Measurements from ENCODE around the gene TMEM119.

The TMEM119 gene

GRCh38 chr12:108614639-108615038 lies 16.8 kb upstream of the TMEM119 start:
- no peak for DNase-seq

DNA sequence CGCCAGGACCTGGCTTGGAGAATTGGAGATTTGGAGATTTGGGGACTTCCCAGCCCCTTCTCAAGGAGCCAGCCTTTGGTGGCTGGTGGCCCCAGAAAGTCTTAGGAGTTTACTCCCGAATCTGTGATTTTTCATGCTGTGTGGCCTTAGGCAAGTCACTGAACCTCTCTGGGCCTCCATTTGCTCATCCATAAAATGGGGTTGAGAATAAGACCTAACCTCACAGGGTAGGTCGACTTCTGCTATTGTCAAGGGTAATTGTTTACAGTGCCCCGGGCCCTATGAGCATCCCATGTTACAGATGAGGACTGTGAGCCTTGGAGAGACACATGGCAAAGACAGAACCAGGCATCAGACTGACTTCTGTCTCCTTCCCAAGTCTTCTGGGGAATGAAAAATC lies 16.2 kb upstream of the TMEM119 start:
- no peak for DNase-seq

GRCh38 chr12:108613548-108613947 lies 15.7 kb upstream of the TMEM119 start:
- no peak for DNase-seq

DNA sequence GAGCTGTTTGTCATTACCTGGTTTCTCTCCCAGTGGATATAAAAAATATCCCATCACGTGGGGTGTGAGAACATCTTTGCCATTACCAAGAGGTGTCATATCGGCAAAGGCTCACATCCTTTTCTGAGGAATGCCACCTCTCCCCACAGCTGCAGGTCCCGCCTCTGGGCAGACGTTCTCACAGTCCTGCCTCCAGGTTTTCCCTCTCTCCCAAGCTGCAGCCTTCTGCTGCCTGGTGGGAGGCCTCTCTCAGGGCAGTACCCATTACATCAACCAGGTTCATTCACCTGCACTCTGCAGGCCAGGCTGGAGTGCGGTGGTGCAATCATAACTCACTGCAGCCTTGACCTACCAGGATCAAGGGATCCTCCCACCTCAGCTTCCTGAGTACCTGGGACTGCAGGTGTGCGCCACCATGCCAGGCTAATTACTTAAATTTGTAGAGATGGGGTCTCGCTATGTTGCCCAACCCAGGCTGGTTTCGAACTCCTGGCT lies 15.0 kb upstream of the TMEM119 start:
- no peak for DNase-seq

DNA sequence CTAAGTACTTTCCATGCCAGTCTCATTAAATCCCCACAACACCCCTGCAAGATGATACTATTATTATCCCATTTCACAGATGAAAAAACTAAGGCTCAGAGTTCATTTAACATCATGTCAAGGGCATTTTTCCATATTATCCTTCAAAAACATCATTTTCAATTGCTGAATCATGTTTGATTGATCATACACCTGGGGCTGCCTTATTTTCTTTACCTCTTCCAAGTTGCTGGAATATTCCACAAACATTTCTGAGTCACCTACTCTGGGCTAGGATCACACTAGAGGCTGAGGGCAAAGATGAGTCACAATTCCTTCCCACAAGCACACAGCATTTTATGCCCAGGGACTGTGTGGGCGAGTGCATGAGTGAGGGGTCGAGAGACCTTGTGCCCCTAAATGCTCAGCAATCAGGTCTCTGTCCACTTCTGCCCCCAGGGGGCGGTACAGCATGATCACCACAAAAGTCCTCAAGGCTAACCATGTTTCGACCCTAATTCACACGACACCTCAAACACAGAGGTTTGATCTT lies 14.1 kb upstream of the TMEM119 start:
- DNase-seq = no peak

GRCh38 chr12:108610856-108611605 lies 13.1 kb upstream of the TMEM119 start:
- DNase-seq = no peak

GRCh38 chr12:108610336-108610815 lies 12.5 kb upstream of the TMEM119 start:
- no peak for DNase-seq

GRCh38 chr12:108609537-108610335 lies 11.9 kb upstream of the TMEM119 start:
- DNase-seq = no peak

- DNase-seq = no peak
Measured at GRCh38 chr12:108608616-108609015, 10.7 kb upstream of the TMEM119 start.

DNA sequence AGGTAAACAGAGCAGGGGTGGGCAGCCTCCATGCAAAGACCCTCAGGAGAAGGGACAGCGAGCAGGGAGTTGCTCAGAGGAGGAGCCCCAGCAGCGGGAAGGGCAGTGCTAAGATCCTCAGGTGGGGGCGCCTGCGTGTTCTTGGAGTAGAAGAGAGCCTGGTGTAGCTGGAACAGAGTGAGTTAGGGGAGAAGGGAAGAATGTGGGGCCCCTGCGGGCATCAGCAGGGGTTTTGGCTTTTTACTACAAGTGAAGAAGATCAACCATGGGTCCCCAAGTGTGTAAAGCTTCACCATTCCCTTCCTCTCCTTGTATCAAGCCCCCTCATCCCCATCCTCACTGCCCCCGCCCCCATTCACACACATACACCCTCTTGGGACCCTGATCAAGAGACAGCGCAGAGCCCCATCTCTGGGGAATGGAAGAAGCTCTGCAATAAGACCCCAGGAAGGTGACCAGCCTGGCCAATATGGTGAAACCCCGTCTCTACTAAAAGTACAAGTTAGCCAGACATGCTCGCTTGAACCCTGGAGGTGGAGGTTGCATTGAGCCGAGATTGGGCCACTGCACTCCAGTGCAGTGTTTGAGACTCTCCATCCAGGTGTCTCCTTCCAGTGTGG lies 10.2 kb upstream of the TMEM119 start:
- DNase-seq = no peak

GRCh38 chr12:108606492-108606891 lies 8.6 kb upstream of the TMEM119 start:
- no peak for DNase-seq

DNA sequence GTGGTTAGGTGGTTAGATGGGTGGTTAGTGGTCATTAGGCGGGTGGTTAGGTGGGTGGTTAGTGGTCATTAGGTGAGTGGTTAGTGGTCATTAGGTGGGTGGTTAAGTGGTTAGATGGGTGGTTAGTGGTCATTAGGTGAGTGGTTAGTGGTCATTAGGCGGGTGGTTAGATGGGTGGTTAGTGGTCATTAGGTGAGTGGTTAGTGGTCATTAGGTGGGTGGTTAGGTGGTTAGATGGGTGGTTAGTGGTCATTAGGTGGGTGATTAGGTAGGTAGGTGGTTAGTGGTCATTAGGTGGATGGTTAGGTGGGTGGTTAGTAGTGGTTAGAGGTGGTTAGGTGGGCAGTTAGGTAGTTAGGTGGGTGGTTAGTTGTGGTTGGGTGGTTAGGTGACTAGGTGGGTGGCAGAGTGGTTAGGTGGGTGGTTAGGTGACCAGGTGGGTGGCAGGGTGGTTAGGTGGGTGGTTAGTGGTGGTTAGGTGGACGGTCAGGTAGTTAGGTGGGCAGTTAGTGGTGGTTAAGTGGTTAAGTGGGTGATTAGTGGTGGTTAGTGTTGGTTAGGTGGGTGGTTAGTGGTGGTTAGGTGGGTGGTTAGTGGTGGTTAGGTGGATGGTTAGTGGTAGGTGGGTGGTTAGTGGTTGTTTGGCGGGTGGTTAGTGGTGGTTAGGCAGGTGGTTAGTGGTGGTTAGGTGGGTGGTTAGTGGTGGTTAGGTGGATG lies 8.0 kb upstream of the TMEM119 start:
- no peak for DNase-seq

DNA sequence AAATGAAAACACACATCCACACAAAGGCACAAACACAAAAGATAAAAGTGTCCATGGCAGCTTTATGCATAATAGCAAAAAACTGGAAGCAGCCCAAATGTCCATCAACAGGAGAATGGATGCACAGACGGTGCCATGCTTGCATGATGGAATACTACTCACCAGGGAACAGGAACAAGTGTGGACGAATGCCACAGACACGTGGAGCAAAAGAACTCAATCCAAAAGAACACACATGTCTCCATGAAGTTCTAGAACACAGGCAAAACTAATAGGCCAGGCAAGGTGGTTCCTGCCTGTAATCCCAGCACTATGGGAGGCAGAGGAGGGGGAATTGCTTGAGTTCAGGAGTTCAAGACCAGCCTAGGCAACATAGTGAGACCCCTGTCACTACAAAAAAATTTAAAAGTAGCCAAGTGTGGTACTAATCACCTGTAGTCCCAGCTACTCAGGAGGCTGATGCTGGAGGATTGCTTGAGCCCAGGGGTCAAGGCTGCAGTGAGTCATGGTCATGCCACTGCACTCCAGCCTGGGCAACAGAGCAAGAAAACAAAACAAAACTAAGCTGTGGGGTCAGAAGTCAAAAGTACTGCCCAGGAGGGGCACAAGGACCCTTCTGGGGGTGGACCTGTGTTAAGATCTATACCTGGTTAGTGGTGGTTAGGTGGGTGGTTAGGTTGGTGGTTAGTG lies 7.3 kb upstream of the TMEM119 start:
- no peak for DNase-seq

- DNase-seq = no peak
Measured at GRCh38 chr12:108604208-108604941, 6.5 kb upstream of the TMEM119 start.

DNA sequence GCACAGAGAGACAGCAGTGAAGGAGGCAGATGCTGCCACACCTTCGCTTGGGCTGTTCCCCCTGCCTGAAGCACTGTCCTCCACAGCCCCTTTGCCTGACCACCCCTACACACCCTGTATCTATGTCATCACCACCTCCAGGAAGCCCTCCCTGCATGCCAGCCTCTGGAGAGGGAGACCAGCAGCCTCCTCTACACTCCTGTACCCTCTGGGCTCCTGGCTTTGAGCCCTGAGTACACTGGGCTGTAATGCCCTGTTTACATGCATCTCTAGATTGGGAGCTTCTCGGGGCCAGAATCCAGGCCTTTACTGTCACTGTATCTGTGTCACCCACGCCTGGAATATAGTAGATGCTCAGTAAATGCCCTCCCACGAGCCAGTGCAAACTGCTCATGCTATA lies 5.9 kb upstream of the TMEM119 start:
- DNase-seq = no peak

- no peak for DNase-seq
Measured at GRCh38 chr12:108602976-108603704, 5.3 kb upstream of the TMEM119 start.

DNA sequence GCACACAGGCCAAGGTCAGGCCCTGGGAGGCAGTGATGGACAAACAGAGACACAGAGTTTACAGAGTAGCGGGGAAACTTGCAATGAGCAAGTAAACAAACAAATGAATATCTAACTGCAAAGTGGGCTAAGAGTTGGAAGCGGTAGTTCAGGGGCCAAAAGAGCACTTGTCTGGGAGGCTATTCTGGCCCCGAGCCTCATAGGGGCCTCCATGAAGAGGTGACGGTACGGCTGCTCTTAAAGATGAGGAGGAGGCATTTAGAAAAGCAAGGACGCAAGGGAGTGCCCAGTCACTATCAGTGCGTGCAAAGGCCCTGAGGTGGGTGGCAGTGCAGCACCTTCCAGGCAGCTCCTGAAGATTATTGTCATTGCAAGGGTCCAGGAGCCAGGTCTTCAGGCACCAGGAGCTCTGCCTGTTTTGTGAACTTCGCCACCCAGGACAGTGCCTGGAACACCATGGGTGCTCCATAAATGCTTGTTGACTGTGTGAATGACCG lies 4.4 kb upstream of the TMEM119 start:
- no peak for DNase-seq

DNA sequence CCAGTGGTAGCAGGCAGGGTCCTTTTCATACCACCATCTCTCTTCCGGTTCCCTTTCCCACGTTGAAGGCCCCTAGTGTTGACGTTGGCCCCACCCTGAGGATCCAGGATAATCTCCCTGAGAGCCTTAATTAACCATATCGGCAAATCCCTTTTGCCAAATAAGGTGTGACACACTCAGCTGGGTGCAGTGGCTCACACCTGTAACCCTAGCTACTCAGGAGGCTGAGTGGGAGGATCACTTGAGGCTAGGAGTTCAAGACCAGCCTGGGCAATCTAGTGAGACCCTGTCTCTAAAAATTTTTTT lies 2.8 kb upstream of the TMEM119 start:
- DNase-seq = no peak

DNA sequence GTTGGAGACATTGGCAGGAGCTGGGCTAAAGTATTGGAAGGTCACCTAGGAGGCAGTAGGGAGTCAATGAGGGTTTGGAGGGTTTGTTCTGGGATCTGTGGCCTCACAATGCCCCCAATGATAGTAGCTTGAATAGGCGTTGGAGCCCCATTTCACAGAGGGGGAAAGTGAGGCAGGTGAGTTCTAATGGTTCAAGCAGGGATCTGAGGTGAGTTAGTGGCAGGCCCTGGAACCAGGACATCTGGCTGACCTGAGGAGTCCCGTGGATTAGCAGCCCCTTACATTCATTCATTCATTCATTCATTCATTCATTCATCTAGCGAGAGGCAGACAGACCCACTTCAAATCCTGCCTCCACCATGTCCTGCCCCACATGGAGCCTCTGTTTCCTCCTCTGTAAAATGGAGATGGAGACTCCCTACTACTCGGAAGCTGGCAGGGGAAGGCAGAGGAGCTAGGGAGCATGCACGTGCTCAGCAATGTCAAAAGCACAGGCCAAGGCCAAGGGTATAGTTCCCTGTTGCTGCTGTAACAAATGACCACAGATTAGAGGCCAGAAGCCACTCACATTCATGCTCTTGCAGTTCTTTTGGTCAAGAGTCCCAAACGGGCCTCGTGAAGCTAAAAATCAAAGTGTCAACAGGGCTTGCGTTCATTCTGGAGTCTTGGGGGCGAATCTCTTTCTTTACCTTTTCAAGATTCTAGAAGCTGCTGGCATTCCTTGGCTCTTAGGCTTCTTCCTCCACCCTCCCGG lies 2.2 kb upstream of the TMEM119 start:
- DNase-seq = no peak

DNA sequence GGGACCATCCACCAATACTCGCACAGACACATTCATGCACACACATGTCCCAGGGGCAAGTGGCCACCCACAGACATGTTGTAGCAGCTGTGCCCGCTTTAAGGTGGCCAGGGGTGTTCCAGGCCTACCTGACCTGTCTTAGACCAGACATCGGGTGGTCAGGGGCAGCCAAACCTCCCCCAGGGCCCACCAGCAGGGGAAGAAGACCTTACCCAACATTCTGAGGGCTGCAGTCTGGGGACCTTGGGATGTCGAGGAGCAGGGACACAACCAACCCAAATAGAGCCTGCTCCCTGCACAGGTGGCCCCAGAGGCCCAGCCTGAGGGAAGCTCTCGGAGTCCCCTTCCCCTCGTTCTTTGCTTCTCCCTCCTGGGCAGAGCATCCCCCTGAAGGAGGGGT lies 1.7 kb upstream of the TMEM119 start:
- no peak for DNase-seq
